GM23338 (cell line): ENCODE measurements around the gene DCST2. TPM values are rescaled to one million over a fixed set of nuclear protein-coding genes. Genes with fewer than 3 reads are reported as not detected.

ENCODE experiments used
- ATAC-seq: fragments of 200-7000 bp; cut with Tn5 transposase; 3 replicates; pipeline ENCODE4 v1.9.1; 2020
- DNase-seq: peaks from one replicate; pipeline ENCODE4 v3.0.0-alpha.2; 2015; ENCODE audit warnings: low spot score
- H2AFZ ChIP-seq: fragments of 200-600 bp; sonication (generic); 2 replicates; pipeline ENCODE4 v1.8.0; 2016; ENCODE audit warnings: antibody characterized with exemption, mild to moderate bottlenecking, moderate library complexity
- H3F3A ChIP-seq: fragments of 200-600 bp; sonication (generic); replicated peaks from 2 replicates; pipeline ENCODE4 v1.8.0; 2017; ENCODE audit warnings: antibody characterized with exemption, mixed run types, low read depth
- H3K27ac ChIP-seq: fragments of 200-600 bp; sonication (generic); 2 replicates; pipeline ENCODE4 v1.6.1; 2016; ENCODE audit warnings: low read depth
- H3K27me3 ChIP-seq: fragments of 200-600 bp; sonication (generic); 2 replicates; pipeline ENCODE4 v1.8.0; 2016; ENCODE audit warnings: mild to moderate bottlenecking, mixed run types, moderate library complexity; ENCODE audit not compliant: insufficient read depth
- H3K36me3 ChIP-seq: fragments of 200-600 bp; sonication (generic); 2 replicates; pipeline ENCODE4 v1.8.0; 2016; ENCODE audit warnings: mild to moderate bottlenecking; ENCODE audit not compliant: insufficient read depth
- H3K4me1 ChIP-seq: fragments of 200-600 bp; sonication (generic); 2 replicates; pipeline ENCODE4 v1.8.0; 2016; ENCODE audit warnings: mild to moderate bottlenecking, moderate library complexity; ENCODE audit not compliant: insufficient read depth
- H3K4me2 ChIP-seq: fragments of 200-600 bp; sonication (generic); 2 replicates; pipeline ENCODE4 v1.7.1; 2017; ENCODE audit warnings: mixed run types
- H3K4me3 ChIP-seq: fragments of 200-600 bp; sonication (generic); 2 replicates; pipeline ENCODE4 v1.6.1; 2016; ENCODE audit warnings: mixed run types
- H3K79me2 ChIP-seq: fragments of 200-600 bp; sonication (generic); replicated peaks from 2 replicates; pipeline ENCODE4 v1.8.0; 2017; ENCODE audit warnings: mild to moderate bottlenecking; ENCODE audit not compliant: insufficient read depth
- H3K9me2 ChIP-seq: fragments of 200-600 bp; sonication (generic); 2 replicates; pipeline ENCODE4 v1.8.0; 2017; ENCODE audit not compliant: insufficient read depth
- H4K20me1 ChIP-seq: fragments of 200-600 bp; sonication (generic); replicated peaks from 2 replicates; pipeline ENCODE4 v1.8.0; 2017; ENCODE audit warnings: mild to moderate bottlenecking; ENCODE audit not compliant: insufficient read depth
- H3K27ac Mint-ChIP-seq: 2 replicates; pipeline ENCODE4 v1.8.0; 2020; ENCODE audit warnings: inconsistent platforms, mild to moderate bottlenecking, moderate library complexity, mixed read lengths
- H3K27me3 Mint-ChIP-seq: 3 replicates; pipeline ENCODE4 v1.8.0; 2022; ENCODE audit warnings: low read depth, mild to moderate bottlenecking, moderate library complexity, mixed read lengths, inconsistent platforms; ENCODE audit not compliant: insufficient read depth, poor library complexity
- H3K36me3 Mint-ChIP-seq: 3 replicates; pipeline ENCODE4 v1.8.0; 2021; ENCODE audit warnings: low read depth, mild to moderate bottlenecking, inconsistent platforms, moderate library complexity, mixed read lengths
- H3K4me1 Mint-ChIP-seq: 3 replicates; pipeline ENCODE4 v1.8.0; 2020; ENCODE audit warnings: mild to moderate bottlenecking, inconsistent platforms, mixed read lengths
- H3K4me3 Mint-ChIP-seq: 3 replicates; pipeline ENCODE4 v1.8.0; 2021; ENCODE audit warnings: moderate library complexity, mild to moderate bottlenecking, inconsistent platforms, mixed read lengths
- H3K9me3 Mint-ChIP-seq: 3 replicates; pipeline ENCODE4 v1.8.0; 2020; ENCODE audit warnings: moderate library complexity, mild to moderate bottlenecking, inconsistent platforms, mixed read lengths
- CREB1 ChIP-seq: fragments of 250-450 bp; sonication (Bioruptor Pico); IDR thresholded peaks from 2 replicates; pipeline ENCODE4 v1.5.0; 2020; ENCODE audit warnings: low read depth, mild to moderate bottlenecking, moderate library complexity
- ETS1 ChIP-seq: IDR thresholded peaks from 2 replicates; pipeline ENCODE4 v1.6.1; 2016; ENCODE audit warnings: antibody characterized with exemption
- EZH2phosphoT487 ChIP-seq: fragments of 200-600 bp; sonication (generic); IDR thresholded peaks from one replicate; pipeline ENCODE4 v1.8.1; 2018; ENCODE audit warnings: antibody characterized with exemption; ENCODE audit not compliant: unreplicated experiment
- POLR2AphosphoS5 ChIP-seq: IDR thresholded peaks from 2 replicates; pipeline ENCODE4 v1.6.1; 2016; ENCODE audit warnings: antibody characterized with exemption, low read depth
- STAT1 ChIP-seq: IDR thresholded peaks from one replicate; pipeline ENCODE4 v1.6.1; 2016; ENCODE audit warnings: antibody characterized with exemption; ENCODE audit not compliant: unreplicated experiment
- ZNF331 ChIP-seq: fragments of 250-450 bp; sonication (Bioruptor Pico); IDR thresholded peaks from 2 replicates; pipeline ENCODE4 v1.5.0; 2020; ENCODE audit warnings: low read depth, mild to moderate bottlenecking, moderate library complexity
- ZNF462 ChIP-seq: fragments of 250-450 bp; sonication (Bioruptor Pico); IDR thresholded peaks from 2 replicates; pipeline ENCODE4 v1.5.0; 2020; ENCODE audit warnings: mild to moderate bottlenecking, moderate library complexity
- polyA plus RNA-seq: library from polyadenylated mRNA; unstranded; fragments of >200 nt; fragmentation: Nextera tagmentation; extraction: Ambion mirVana; gene quantifications from 2 replicates; pipeline ENCODE4 v1.2.1, GENCODE V29; 2016
- total RNA-seq: library from RNA; depleted of rRNA; stranded (reverse); fragments of >200 nt; shearing (Covaris generic); gene quantifications from 2 replicates; pipeline ENCODE4 v1.2.3, GENCODE V29; 2014

DCST2 gene
- total and polyA plus RNA-seq, 2 experiments from 2014 or later = 0.78 TPM; not detected in 1

- no peaks in the 10 kb centered on the region for H3K36me3 ChIP-seq
- H3K4me2 ChIP-seq = peak overlapping the region; percentile 90
- H3K4me3 Mint-ChIP-seq = peak overlapping the region; percentile 90
- DNase-seq (no peak), ATAC-seq (no peak)
- TF ChIP-seq CREB1 (CRISPR knock-in tag) = no peak
- no peak for TF ChIP-seq ETS1
- TF ChIP-seq ZNF331 (CRISPR knock-in tag) = no peak
- TF ChIP-seq ZNF462 (CRISPR knock-in tag) = no peak
- no peak for TF ChIP-seq POLR2AphosphoS5
- TF ChIP-seq STAT1 = no peak
- TF ChIP-seq EZH2phosphoT487 = no peak
- H3K27me3 Mint-ChIP-seq = peaks cover 21% of the 10 kb centered on the region
- H2AFZ ChIP-seq = no peak overlapping the region
- H3K27me3 ChIP-seq = no peaks in the 10 kb centered on the region
- no peaks in the 10 kb centered on the region for H4K20me1 ChIP-seq
- no peaks in the 10 kb centered on the region for H3K9me2 ChIP-seq
- H3K4me3 ChIP-seq = peak overlapping the region; percentile 90
- H3K36me3 Mint-ChIP-seq = no peaks in the 10 kb centered on the region
- H3K4me1 ChIP-seq = peaks cover 16% of the 10 kb centered on the region
- H3K9me3 Mint-ChIP-seq = no peaks in the 10 kb centered on the region
- peaks cover 16% of the 10 kb centered on the region for H3F3A ChIP-seq
- H3K27ac Mint-ChIP-seq = peak overlapping the region; percentile 99
- H3K4me1 Mint-ChIP-seq = peaks cover 25% of the 10 kb centered on the region
- H3K79me2 ChIP-seq = peaks cover 16% of the 10 kb centered on the region
- H3K27ac ChIP-seq = peak overlapping the region; percentile 96
Measured at GRCh38 chr1:155000411-155000725, 33.2 kb downstream of the DCST2 start.
